ENCODE data around the gene CDC42EP5.

DNA sequence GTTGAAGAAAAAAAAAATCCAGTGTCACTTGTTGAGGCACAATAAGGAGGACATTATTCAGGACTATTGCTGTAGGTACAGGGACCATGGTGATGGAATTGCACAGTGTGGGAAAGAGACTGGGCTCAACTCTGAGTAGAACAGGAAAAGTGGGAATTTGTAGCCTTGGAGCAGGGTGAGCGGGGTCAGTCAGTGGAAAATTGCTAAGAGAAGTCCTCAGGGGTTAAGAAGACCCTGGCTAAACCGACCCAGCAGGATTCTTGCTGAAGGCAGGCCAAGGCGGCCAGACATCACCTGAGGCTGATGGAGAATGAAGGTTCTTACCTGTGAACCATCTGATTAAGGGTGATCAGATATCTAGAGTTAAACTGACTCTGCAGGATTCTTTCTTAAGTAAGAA is 42.1 kb upstream of the CDC42EP5 start:
- TF ChIP-seq, protein P1, sequence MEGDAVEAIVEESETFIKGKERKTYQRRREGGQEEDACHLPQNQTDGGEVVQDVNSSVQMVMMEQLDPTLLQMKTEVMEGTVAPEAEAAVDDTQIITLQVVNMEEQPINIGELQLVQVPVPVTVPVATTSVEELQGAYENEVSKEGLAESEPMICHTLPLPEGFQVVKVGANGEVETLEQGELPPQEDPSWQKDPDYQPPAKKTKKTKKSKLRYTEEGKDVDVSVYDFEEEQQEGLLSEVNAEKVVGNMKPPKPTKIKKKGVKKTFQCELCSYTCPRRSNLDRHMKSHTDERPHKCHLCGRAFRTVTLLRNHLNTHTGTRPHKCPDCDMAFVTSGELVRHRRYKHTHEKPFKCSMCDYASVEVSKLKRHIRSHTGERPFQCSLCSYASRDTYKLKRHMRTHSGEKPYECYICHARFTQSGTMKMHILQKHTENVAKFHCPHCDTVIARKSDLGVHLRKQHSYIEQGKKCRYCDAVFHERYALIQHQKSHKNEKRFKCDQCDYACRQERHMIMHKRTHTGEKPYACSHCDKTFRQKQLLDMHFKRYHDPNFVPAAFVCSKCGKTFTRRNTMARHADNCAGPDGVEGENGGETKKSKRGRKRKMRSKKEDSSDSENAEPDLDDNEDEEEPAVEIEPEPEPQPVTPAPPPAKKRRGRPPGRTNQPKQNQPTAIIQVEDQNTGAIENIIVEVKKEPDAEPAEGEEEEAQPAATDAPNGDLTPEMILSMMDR (IDR thresholded peaks at IDR 0.05): no peak
- TF ChIP-seq POLR2A (IDR thresholded peaks at IDR 0.05): no peak
